ENCODE results near the gene CSTPP1.

The CSTPP1 gene

GRCh38 chr11:47052165-47052564, 115.6 kb downstream of the CSTPP1 start:
- DNase-seq (ENCODE audit: extremely low spot score) = no peak
- ChIA-PET CTCF (no interaction called here), POLR2A (no interaction called here)
- TF ChIP-seq, protein P1, sequence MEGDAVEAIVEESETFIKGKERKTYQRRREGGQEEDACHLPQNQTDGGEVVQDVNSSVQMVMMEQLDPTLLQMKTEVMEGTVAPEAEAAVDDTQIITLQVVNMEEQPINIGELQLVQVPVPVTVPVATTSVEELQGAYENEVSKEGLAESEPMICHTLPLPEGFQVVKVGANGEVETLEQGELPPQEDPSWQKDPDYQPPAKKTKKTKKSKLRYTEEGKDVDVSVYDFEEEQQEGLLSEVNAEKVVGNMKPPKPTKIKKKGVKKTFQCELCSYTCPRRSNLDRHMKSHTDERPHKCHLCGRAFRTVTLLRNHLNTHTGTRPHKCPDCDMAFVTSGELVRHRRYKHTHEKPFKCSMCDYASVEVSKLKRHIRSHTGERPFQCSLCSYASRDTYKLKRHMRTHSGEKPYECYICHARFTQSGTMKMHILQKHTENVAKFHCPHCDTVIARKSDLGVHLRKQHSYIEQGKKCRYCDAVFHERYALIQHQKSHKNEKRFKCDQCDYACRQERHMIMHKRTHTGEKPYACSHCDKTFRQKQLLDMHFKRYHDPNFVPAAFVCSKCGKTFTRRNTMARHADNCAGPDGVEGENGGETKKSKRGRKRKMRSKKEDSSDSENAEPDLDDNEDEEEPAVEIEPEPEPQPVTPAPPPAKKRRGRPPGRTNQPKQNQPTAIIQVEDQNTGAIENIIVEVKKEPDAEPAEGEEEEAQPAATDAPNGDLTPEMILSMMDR (IDR thresholded peaks at IDR 0.05; ENCODE audit: control extremely low read depth, extremely low read depth, low read depth, missing control alignments) = no peak

GRCh38 chr11:47052576-47052975, 116.0 kb downstream of the CSTPP1 start:
- ChIA-PET CTCF (no interaction called here), POLR2A (no interaction called here)
- no peak for DNase-seq (ENCODE audit: extremely low spot score)
- TF ChIP-seq, protein P1 (IDR thresholded peaks at IDR 0.05; ENCODE audit: control extremely low read depth, extremely low read depth, low read depth, missing control alignments) = no peak

- ChIA-PET CTCF (interaction anchor here (1.0 to 2.4 kb wide), 7 partner anchors 11 to 136 kb away, joined by 3 to 6 read pairs (median 4); no protein-coding TSS in a partner anchor), POLR2A (no interaction called here)
- TF ChIP-seq, protein P1 (IDR thresholded peaks at IDR 0.05; ENCODE audit: control extremely low read depth, extremely low read depth, low read depth, missing control alignments) = no peak
- no peak for DNase-seq (ENCODE audit: extremely low spot score)
Measured at GRCh38 chr11:47055534-47055933, 119.0 kb downstream of the CSTPP1 start.

GRCh38 chr11:47056261-47056915, 119.8 kb downstream of the CSTPP1 start:
- CTCF ChIA-PET = interaction anchor here (1.0 to 2.4 kb wide), 5 partner anchors 26 to 137 kb away, joined by 3 to 6 read pairs (median 4); no protein-coding TSS in a partner anchor
- TF ChIP-seq, protein P1 (IDR thresholded peaks at IDR 0.05; ENCODE audit: control extremely low read depth, extremely low read depth, low read depth, missing control alignments) = no peak
- DNase-seq (ENCODE audit: extremely low spot score) = no peak
- POLR2A ChIA-PET = no interaction called here

- POLR2A ChIA-PET = no interaction called here
- CTCF ChIA-PET = interaction anchor here (0.5 to 0.9 kb wide), 3 partner anchors 16 to 63 kb away, joined by 3 to 4 read pairs (median 3); no protein-coding TSS in a partner anchor
- DNase-seq (ENCODE audit: extremely low spot score) = no peak
Measured at GRCh38 chr11:47057365-47057764, 120.8 kb downstream of the CSTPP1 start.

GRCh38 chr11:47060807-47061206, 124.2 kb downstream of the CSTPP1 start:
- ChIA-PET POLR2A (interaction anchor here (0.7 kb wide), 1 partner anchor 138 kb away, joined by 7 read pairs; no protein-coding TSS in a partner anchor), CTCF (interaction anchor here (1.3 to 1.5 kb wide), 2 partner anchors 11 to 14 kb away, joined by 3 to 4 read pairs; no protein-coding TSS in a partner anchor)
- no peak for DNase-seq (ENCODE audit: extremely low spot score)
- TF ChIP-seq, protein P1 (IDR thresholded peaks at IDR 0.05; ENCODE audit: control extremely low read depth, extremely low read depth, low read depth, missing control alignments) = no peak

More at GRCh38 chr11:47057365-47057764, 120.8 kb downstream of the CSTPP1 start:
- TF ChIP-seq, protein P1 (IDR thresholded peaks at IDR 0.05; ENCODE audit: control extremely low read depth, extremely low read depth, low read depth, missing control alignments) = no peak

Measured in GM10248 (cell line).